ENCODE measurements around the gene CADM1.

CADM1 gene

DNA sequence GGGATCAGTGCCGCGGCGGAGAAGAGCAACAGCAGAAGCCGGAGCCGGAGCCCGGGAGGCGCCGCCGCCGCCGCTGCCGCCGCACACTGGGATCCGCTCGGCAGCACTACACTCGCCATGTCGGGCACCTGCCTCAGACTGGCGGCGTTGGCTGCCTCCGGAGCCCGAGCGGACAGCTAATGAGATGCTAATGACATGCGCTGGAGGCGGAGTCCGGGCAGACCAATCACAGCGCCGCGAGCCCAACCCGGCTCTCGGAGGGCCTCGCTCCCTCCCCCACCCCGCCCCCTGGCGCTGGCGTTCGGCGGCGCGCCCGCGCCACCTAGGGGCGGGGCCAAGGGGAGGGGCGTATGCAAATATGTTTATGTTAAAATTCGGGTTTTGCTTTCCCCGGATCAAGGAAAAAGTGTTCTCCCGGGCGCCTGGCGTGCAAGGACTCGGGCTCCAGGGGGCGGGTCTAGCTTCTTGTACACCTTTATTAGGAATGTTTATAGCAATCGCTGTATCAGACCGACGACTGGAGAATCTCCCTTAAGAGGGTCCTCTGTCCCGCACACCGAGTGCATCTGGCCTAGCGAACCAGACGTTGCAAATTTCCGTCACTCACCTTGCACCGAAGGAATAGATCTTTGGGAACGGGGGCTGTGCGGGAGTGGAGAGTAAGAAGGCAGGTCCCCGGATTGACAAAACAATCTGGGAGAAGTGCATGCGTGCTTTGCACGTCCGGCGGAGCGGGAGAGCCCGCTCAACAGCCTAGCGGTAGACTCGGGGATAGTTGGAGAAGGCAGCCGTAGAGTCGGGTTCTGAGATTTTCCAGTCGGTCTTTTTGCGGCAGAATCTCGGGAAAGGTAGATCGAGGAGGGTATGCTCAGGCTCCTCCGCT lies at the start of gene CADM1:
CADM1 (minus strand) TSS at position 140 of the 883 bp plus-strand sequence.
- Histone ChIP-seq H3F3A (ENCODE audit: control insufficient read depth, insufficient read depth) (no peaks in the 10 kb centered on the region), H3K4me2 (ENCODE audit: low read length) (no peak within 1 kb of the TSS), H3K9me2 (replicated peaks; ENCODE audit: control insufficient read depth, low read length) (no peaks in the 10 kb centered on the region), H3K9me3 (ENCODE audit: control insufficient read depth, insufficient read depth, low read length) (no peaks in the 10 kb centered on the region), H3K36me3 (ENCODE audit: control insufficient read depth, low read length) (no peaks in the 10 kb centered on the region), H3K4me3 (ENCODE audit: low read length) (no peak within 1 kb of the TSS), H3K27me3 (ENCODE audit: control insufficient read depth, low read length) (peaks cover 8% of the 10 kb centered on the region), H3K27ac (ENCODE audit: low read depth, low read length) (no peak within 1 kb of the TSS), H4K20me1 (ENCODE audit: control insufficient read depth, insufficient read depth, low read depth, low read length) (no peaks in the 10 kb centered on the region), H3K79me2 (ENCODE audit: control insufficient read depth, low read length) (no peaks in the 10 kb centered on the region), H3K4me1 (ENCODE audit: control insufficient read depth, low read length) (no peaks in the 10 kb centered on the region)
- TF ChIP-seq, protein P1, sequence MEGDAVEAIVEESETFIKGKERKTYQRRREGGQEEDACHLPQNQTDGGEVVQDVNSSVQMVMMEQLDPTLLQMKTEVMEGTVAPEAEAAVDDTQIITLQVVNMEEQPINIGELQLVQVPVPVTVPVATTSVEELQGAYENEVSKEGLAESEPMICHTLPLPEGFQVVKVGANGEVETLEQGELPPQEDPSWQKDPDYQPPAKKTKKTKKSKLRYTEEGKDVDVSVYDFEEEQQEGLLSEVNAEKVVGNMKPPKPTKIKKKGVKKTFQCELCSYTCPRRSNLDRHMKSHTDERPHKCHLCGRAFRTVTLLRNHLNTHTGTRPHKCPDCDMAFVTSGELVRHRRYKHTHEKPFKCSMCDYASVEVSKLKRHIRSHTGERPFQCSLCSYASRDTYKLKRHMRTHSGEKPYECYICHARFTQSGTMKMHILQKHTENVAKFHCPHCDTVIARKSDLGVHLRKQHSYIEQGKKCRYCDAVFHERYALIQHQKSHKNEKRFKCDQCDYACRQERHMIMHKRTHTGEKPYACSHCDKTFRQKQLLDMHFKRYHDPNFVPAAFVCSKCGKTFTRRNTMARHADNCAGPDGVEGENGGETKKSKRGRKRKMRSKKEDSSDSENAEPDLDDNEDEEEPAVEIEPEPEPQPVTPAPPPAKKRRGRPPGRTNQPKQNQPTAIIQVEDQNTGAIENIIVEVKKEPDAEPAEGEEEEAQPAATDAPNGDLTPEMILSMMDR (IDR thresholded peaks at IDR 0.05; ENCODE audit: low read depth, low read length, poor library complexity, severe bottlenecking) = no peak
- no peak for TF ChIP-seq EZH2phosphoT487 (IDR thresholded peaks at IDR 0.05; ENCODE audit: borderline replicate concordance, low read length)

DNA sequence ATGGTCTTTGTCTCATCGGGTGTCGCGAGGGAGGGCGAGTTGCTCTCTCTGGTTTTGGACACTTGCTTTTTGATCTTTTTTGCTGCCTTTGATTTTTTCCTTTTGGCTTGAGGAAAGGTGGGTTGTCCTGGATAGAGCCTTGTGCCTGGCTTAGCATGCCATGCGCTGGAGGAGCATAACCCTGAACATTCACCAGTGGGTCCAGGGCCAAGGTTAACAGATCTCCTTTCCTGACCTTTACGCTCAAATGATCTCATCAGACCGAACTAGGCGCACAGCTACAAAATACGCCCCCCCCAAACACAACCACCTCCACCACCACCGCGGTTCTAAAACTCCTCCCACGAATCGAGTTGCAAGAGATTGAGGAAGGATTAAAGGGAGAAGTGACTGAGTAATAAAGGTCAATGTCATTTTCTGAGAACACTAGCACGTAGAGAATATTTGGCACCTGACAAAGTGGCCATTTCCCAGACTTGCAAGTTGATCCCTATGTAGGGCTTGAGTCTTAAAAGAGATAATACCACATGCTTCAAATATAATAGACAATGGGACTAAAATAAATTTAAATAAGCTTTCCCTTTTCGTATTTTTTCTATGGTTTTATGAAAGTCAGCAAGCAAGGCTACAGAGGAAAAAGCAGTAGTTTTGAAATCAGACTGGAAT lies 48.7 kb upstream of the CADM1 start:
- H3K4me3 ChIP-seq (ENCODE audit: low read length) = no peak overlapping the region
- no peaks in the 10 kb centered on the region for H3K9me3 ChIP-seq (ENCODE audit: control insufficient read depth, insufficient read depth, low read length)
- no peaks in the 10 kb centered on the region for H3F3A ChIP-seq (ENCODE audit: control insufficient read depth, insufficient read depth)
- H3K36me3 ChIP-seq (ENCODE audit: control insufficient read depth, low read length) = no peaks in the 10 kb centered on the region
- H3K79me2 ChIP-seq (ENCODE audit: control insufficient read depth, low read length) = no peaks in the 10 kb centered on the region
- no peak for TF ChIP-seq EZH2phosphoT487 (IDR thresholded peaks at IDR 0.05; ENCODE audit: borderline replicate concordance, low read length)
- TF ChIP-seq, protein P1 (IDR thresholded peaks at IDR 0.05; ENCODE audit: low read depth, low read length, poor library complexity, severe bottlenecking) = no peak
- no peak overlapping the region for H3K27ac ChIP-seq (ENCODE audit: low read depth, low read length)
- no peaks in the 10 kb centered on the region for H3K27me3 ChIP-seq (ENCODE audit: control insufficient read depth, low read length)
- no peaks in the 10 kb centered on the region for H4K20me1 ChIP-seq (ENCODE audit: control insufficient read depth, insufficient read depth, low read depth, low read length)
- H3K4me2 ChIP-seq (ENCODE audit: low read length) = no peak overlapping the region
- no peaks in the 10 kb centered on the region for H3K9me2 ChIP-seq (replicated peaks; ENCODE audit: control insufficient read depth, low read length)
- H3K4me1 ChIP-seq (ENCODE audit: control insufficient read depth, low read length) = no peaks in the 10 kb centered on the region

DNA sequence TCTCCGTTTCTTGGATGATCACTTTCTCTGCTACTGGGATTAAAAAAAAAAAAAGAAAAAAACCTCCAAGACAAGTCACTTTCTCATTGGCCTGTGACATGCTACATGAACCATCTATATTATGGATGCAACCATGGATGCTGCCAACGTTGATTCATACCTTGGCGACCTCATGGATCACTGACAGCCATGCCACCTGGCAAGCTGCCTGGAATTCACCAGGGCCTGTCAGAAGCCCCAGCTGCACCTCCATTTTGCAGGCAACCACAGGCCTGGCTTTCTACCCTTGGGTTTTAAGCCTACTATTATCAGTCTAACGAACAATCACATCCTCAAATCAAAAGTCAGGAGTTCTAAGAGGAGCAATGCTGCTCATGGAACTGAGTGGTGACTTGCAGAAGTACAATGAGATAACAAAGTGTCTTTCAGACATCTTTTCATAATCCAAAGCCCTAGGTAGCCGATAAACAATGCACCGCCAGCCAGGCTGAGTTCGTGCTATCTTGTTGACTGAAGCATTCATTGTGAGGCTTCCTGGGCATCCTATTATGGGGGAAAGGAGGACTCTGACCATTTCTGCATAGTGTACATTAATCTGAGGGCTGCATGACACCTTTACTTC lies 48.0 kb upstream of the CADM1 start:
- no peaks in the 10 kb centered on the region for H3F3A ChIP-seq (ENCODE audit: control insufficient read depth, insufficient read depth)
- H3K4me2 ChIP-seq (ENCODE audit: low read length) = no peak overlapping the region
- no peaks in the 10 kb centered on the region for H3K79me2 ChIP-seq (ENCODE audit: control insufficient read depth, low read length)
- no peaks in the 10 kb centered on the region for H3K4me1 ChIP-seq (ENCODE audit: control insufficient read depth, low read length)
- TF ChIP-seq, protein P1 (IDR thresholded peaks at IDR 0.05; ENCODE audit: low read depth, low read length, poor library complexity, severe bottlenecking) = no peak
- no peak for TF ChIP-seq EZH2phosphoT487 (IDR thresholded peaks at IDR 0.05; ENCODE audit: borderline replicate concordance, low read length)
- H3K9me3 ChIP-seq (ENCODE audit: control insufficient read depth, insufficient read depth, low read length) = no peaks in the 10 kb centered on the region
- no peaks in the 10 kb centered on the region for H3K9me2 ChIP-seq (replicated peaks; ENCODE audit: control insufficient read depth, low read length)
- H4K20me1 ChIP-seq (ENCODE audit: control insufficient read depth, insufficient read depth, low read depth, low read length) = no peaks in the 10 kb centered on the region
- H3K27ac ChIP-seq (ENCODE audit: low read depth, low read length) = no peak overlapping the region
- no peaks in the 10 kb centered on the region for H3K27me3 ChIP-seq (ENCODE audit: control insufficient read depth, low read length)
- no peak overlapping the region for H3K4me3 ChIP-seq (ENCODE audit: low read length)
- H3K36me3 ChIP-seq (ENCODE audit: control insufficient read depth, low read length) = no peaks in the 10 kb centered on the region
